Stimulated activated CD4-positive, alpha-beta T cell treated with anti-CD3 and anti-CD28 coated beads, TNF-alpha, amount 100 ng/mL, for 1 hour (primary cell): ENCODE data around the gene HPS1.

ENCODE experiments used
- DNase-seq, 3 donors: peaks; one replicate each; pipeline ENCODE4 v3.0.0-alpha.2; 2020; ENCODE audit warnings: low read depth in 3 of 3, low spot score in 1 of 3

HPS1 gene

GRCh38 chr10:98368644-98369043 is 78.1 kb downstream of the HPS1 start:
- DNase-seq = no peak

- DNase-seq = no peak
Observed at GRCh38 chr10:98367604-98368451, 78.9 kb downstream of the HPS1 start.
